ENCODE results near the gene PALM2AKAP2.

DNA sequence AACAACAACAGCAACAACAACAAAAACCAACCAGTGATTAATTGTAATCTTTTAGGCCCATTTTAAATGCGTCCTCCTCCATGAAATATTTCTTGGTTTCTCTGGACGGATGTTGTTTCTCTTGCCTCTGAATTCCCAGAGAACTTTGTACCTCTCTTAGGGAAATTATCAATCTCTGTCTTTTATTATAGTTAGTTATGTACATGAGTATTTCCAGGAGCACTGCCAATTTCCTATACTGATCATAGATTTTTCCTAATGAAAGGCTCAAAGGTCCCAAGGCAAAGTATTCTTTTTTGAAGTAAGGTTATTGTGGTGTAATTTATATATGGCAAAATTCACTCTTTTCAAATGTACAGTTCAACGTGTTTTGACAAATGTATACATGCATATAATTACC lies 20.4 kb upstream of the PALM2AKAP2 start:
- TF ChIP-seq, protein P1, sequence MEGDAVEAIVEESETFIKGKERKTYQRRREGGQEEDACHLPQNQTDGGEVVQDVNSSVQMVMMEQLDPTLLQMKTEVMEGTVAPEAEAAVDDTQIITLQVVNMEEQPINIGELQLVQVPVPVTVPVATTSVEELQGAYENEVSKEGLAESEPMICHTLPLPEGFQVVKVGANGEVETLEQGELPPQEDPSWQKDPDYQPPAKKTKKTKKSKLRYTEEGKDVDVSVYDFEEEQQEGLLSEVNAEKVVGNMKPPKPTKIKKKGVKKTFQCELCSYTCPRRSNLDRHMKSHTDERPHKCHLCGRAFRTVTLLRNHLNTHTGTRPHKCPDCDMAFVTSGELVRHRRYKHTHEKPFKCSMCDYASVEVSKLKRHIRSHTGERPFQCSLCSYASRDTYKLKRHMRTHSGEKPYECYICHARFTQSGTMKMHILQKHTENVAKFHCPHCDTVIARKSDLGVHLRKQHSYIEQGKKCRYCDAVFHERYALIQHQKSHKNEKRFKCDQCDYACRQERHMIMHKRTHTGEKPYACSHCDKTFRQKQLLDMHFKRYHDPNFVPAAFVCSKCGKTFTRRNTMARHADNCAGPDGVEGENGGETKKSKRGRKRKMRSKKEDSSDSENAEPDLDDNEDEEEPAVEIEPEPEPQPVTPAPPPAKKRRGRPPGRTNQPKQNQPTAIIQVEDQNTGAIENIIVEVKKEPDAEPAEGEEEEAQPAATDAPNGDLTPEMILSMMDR (conservative IDR thresholded peaks at IDR 0.05): no peak
- TF ChIP-seq EZH2 (IDR thresholded peaks at IDR 0.05; ENCODE audit: low read depth): no peak
